NCI-H345 treated with DMSO at 0.1 percent for 48 hours (cell line): ENCODE results near the gene DPP9.
"Not testable (repeated sequence)": the region's sequence is repeated elsewhere in the genome, so short reads cannot be mapped to it uniquely, and the experiment has no call there.

Experiments used
- DNase-seq: peaks from one replicate; lab custom pipeline; 2025; ENCODE audit not compliant: unreplicated experiment; lab: John Stamatoyannopoulos, UW

The DPP9 gene

DNA sequence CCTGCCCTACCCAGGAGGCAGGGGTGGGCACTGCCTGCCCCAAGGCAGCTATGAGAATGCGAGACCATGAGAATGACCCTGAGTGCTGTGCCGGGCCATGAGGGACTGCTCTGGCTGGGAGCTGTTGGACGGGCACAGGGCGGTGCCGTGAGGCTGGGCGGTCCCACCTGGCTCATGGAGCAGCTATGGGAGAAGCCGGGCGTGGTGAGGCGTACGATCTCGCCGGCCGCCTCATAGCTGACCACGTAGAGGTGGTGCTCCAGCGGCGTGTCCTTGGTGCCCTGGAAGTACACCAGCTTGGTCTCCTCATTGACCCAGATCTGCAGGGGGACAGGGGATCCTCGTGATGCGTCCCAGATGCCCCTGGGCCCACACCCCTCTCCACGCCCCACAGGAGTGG, 34.2 kb downstream of the DPP9 start:
- DNase-seq = no peak

DNA sequence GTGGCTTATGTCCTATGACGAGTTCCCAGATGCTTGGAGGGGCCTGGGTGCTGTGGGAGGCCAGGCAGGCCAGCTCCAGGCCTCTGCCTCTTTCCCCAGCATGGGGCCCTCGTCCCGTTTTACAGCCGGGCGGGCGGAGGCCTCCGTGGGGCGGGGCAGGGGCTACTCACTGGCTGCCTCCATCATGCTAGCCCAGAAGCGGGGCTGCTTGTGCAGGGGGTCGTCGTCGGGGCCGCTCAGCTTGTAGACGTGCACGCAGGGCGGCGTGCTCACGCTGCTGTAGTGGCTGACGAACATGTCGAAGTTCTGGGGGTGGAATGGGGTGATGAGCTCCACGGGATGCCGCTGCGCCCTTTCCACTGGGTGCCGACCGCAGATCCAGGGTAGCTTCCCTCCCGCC, 35.1 kb downstream of the DPP9 start:
- no peak for DNase-seq

DNA sequence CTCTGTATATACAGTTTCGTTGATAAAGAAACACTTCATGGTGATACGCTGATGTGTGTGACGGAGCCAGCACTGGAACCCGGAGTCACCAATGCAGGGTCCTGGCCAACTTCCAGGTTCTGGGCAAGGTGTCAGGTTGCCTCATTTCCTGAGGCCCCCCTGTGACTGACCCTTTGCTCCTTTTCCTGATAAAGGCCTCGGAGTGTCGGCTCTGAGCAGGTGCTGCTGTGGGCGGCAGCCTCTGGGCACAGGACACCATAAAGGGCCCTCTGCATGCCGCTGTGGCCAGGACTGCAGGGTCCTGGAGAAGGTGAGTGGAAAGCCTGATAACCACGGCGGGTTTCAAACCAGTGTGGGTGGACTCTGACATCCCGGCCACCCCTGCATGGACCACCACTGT, 36.2 kb downstream of the DPP9 start:
- no peak for DNase-seq

DNA sequence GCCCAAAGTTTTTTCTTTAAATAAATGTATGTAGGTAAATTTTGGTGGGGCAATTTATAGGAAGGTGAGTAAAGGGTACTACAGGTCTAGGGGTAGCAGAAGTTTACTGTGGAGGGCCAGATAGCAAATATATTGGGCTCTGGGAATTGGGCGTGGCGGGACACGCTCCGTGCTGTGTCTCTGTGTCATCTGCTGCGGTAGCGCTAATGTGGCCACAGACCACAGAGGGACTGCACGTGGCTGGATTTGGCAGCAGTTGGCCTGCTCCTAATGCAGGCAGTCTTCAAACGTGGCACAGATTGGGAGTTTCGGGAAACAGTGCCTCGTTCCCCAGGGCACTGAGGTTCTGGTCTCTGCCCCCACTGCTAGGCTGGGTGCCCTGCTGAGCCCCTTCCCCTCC, 36.9 kb downstream of the DPP9 start:
- no peak for DNase-seq

DNA sequence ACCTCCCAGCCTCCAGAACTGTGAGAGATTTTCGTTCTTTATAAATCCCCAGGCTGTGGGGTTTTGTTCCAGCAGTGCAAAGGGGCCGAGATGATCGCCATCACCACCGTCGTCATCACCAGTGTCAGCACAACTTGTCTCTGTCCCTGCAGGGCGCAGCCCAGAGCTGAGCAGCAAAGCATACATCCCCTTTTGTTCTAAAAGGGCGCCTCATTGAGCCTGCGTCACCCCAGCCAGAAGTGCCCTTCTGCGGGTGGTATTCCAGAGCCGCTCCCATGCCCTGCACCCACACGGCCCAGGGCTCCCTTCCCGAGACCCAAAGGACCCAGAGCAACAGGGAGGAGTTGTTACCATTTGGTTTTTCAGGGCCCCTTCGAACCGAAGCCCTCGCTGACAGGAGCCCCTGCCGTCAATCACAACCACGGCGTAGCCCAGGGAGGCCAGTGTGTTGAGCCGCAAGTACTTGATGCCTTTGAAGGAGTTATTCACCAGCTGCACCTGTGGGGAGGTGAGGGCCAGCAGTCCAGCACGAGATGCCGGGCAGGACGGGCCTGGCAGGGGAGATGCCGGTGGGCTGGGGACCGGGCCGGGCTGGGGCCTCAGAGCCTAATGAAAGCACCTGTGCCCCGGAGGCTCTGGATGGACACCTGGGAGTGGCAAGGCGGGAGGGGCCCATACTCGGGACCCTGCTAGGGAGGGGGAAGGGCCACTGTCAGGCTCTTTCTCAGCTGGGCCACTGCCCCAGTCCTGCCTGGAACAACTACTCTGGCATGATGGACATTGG, 39.1 kb downstream of the DPP9 start:
- no peak for DNase-seq

DNA sequence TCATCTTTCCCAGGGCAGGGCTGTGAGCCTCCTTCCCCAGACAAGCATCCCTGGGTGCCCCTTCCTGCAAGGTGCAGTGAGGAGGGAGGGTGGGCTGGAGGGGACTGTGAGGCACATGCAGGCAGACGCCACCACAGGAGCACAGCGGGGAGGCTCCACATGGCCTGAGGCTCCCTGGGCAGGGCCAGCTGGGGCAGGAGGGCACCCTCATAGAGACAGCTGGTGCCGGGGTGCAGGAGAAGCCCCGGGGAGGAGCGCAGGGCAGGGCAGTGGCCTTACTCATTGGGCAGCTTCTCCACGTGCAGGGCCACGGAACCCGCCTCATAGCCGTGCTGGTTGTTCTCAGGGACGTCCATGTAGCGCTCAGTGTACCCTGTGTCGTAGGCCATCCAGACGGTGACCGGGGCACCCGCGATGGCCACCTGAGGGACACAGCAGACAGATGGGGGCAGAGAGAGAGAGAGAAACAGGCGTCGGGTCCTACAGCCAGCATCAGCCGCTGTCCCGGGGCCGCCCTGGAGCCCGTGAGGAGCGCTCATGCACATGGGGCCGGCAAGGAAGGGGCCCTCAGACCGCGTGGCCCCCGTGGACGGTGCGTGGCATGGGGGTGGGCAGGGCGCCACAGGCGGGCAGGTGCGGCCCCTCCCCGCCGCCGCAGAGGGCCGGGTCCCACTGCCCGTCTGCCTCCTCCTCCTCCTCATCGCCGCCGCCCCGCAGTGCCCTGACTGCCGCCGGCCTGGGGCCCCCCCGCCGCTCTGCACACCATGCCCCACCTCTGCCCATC, 41.0 kb downstream of the DPP9 start:
- DNase-seq = no peak

DNA sequence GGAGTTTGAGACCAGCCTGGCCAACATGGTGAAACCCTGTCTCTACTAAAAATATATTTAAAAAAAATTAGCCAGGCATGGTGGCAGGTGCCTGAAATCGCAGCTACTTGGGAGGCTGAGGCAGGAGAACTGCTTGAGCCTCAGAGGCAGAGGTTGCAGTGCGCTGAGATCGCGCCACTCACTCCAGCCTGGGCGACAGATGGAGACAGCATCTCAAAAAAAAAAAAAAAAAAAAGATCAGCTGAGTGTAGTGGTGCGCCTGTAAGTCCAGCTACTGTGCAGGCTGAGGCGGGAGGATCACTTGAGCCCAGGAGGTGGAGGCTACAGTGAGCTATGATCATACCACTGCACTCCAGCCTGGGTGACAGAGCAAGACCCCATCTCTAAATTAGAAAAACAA, 43.6 kb downstream of the DPP9 start:
- DNase-seq = not testable (repeated sequence)

DNA sequence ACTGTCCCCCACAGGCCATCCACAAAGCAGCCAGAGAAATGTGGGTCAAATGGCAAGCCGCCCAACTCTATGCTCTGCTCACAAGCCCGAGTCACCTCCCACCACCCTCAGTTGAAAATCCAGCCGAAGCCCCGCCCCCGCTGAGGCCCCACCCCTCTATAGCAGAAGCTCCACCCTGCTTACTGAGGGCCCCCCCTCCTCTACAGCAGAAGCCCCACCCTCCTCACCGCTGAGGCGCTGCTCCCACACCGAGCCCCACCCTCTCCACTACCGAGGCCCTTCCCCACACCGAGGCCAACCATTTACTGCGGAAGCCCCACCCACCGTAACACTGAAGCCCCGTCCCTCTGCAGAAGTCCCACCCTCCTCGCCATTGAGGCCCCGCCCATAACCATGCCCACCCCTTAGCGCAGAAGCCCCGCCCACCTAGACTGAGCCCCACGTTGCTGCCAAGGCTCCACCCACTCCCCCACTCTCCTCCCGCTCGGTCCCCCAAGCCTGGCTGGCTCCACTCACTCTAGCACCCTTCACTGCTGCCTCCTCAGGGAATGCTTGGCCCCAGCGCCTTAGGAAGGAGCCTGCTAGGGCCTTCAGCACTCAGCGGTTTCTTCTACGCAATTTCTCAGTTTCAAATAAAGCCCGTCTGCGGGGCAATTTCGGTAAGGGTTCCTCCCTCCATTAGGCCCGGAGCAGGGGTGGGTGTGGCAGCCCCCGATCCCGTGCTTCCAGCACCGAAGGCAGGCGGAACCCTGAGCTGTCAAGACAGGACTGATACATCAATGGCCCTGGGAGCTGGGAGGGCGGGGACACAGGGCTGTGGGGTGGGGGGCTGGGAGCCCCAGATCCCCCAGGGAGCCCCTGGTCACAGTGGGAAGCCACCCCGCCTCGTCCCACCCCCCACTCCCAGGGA, 44.5 kb downstream of the DPP9 start:
- DNase-seq = no peak

DNA sequence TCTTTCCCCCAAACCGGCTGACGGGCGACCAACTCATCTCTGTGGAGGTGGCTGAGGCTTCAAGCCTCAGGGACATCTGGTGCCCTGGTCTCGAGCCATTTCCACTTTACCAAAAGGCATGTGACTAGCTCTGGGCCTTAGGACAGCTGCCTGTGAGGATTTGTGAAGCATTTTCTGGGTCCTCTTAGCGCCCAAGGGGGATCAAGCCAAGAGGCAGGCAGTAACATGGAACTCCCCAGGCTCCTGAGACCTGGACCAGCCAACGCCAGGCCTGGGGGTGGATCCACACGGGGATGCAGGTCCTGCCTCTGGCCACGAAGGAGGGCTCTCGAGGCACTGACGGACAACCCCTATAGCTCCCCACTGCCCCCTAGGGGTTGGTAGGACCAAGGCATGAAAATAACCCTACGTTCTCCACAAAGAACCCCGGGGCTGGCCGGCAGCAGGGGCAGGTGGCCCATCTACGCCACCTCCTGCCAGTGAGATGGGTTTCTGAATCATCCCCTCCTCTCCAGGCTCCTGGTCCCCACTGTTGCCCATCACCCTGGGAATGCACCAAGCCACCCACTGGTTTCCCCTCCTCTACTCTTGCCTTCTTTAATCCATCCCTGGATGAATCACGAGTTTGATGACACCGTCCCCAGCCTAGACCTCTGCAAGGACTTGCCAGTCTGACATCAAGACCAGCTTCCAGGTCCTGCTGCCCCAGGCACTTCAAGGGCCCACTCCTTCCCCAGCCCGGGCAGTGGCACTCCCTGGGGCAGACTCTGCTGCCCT, 46.5 kb downstream of the DPP9 start:
- DNase-seq = no peak

DNA sequence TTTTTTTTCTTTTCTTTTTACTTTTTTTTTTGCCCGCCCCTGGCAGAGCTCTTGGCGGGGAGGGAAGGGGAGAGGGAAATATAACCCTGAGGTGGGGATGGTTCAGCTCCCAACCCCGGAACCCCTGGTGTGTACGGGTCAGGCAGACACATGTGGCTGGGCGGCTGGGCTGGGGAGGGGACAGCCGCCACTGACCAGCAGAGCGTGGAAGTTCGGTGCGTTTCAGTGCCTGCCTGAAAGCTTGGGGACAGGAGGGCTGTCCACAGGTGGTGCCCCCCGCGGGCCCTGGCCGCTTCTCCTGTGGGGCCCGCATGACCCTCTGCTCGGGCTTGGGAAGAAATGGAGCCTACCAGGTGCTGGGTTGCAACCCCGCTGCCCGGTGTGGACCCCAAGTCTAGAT, 48.3 kb downstream of the DPP9 start:
- DNase-seq = no peak

DNA sequence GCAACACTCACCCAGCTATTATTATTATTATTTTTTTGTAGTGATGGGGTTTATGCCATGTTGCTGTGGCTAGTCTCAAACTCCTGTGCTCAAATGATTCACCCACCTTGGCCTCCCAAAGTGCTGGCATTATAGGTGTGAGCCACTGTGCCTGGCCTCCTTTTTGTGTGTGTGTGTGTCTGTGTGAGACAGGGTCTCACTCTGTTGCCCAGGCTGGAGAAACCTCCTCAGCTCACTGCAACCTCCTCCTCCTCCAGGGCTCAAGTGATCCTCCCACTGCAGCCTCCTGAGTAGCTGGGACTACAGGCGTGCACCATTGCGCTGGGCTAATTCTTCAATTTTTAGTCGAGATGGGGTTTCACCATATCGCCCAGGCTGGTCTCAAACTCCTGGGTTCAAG, 49.9 kb downstream of the DPP9 start:
- no peak for DNase-seq

DNA sequence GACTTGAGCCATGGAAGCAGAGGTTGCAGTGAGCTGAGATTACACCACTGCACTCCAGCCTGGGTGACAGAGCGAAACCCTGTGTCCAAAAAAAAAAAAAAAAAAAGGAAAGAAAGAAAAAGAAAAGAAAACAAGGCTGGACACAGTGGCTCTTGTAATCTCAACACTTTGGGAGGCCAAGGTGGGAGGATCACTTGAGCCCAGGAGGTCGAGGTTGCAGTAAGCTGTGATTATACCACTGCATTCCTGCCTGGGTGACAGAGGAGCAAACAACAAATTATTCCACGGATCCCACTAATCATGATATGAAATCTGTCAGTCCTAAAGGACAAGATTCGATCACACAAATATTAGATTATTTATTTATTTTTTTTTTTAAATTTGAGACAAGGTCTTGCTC, 50.4 kb downstream of the DPP9 start:
- DNase-seq = no peak

DNA sequence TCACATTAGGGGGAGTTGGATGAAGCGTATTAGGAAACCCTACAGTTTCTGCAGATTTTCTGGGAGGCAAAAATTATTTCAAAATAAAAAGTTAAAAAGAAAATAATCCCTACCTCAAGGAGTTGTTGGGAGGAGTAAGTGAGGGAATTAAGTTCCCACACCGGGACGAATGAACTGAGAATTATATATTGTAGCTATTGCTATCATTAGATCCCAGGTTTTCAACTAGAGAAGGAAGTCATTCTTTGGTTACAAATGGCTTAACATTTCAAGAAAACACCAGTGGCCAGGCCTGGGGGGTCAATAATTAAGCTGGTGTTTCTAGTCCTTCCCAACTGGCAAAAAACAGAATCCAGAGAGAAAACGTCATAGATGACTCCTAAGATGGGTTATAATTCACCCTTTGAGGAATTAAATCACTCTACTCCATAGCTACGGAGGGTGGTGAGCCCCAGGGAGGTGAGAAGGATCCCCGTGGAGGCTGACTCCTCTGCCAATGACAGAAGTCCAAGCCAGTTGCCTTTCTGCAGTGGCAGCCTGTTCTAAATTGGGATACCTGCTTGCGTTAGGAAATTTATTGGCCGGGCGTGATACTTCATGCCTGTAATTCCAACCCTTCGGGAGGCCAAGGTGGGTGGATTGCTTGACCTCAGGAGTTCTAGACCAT, 52.3 kb downstream of the DPP9 start:
- DNase-seq = no peak

DNA sequence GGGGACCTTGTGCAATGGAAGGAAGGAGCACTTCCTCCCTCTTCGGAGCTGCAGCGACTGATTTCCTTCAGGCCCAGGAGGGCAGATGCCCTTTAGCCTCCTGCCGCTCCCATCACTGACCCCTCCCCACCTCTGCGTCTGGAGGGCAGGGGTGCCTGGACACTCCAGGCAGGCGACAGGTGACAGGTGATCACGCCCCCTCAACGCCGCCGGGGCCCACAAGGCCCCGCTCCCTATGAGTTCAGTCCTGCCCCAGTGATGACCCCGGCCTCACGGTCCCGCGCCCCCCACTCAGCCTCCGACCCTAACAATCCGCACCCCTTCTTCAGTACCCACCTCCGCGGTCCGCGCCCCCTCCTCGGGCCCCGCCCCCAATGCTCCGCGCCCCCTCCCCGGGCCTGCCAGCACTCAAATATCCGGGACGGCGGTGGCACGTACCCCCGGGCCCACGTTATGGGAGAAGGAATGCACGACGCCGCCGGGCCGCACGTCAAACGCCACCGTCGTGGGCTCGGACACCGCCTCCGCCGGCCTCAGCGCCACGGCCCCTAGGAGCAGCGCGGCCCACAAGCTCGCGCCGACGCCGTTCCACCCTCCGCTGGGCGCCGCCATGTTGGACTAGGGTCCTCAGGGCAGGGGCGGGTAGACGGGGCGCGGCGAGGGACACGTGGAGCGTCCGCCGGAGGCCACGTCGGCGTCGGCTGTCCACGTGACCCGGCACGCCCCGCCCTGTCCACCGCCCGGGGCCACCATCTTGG, 53.7 kb downstream of the DPP9 start, which contains the start of gene MYDGF:
TSS of gene MYDGF (minus strand) at position 620 of the 758 bp plus-strand sequence. CDS start at position 612, 8 bp downstream.
- DNase-seq = peak; percentile 63

DNA sequence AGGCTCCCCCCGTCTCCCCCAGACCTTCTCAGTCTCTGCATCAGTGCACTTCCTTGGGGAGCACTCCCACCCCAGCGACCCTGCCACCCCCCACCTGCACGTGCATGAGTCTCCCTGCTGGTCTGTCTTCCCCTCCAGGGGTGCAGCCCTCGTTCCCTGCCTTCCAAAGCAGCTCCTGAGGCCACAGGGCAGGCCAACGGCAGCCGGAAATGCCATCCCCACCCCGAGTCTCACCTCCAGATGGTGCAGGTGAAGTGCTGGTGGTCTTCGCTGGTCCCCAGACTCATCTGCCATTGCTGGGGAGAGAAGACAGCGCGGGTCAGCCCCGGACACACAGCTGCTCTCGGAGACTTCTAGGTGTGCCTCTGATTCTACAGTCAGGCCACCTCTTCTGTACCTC, 59.0 kb downstream of the DPP9 start:
- no peak for DNase-seq

DNA sequence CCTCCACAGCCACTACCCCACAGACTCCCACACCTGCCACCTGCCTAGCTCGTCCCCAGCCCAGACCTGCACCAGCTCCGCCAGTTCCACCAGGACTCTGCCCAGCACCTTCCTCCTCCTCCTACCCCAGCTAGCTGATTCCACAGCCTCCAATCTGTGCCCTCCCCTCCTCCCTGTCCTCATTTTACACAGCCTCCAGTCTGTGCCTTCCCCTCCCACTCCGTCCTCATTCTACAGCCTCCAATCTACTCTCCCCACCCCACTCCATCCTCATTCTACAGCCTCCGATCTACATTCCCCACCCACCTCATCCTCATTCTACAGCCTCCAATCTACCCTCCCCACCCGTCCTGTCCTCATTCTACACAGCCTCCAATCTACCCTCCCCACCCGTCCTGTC, 60.8 kb downstream of the DPP9 start:
- DNase-seq = no peak

DNA sequence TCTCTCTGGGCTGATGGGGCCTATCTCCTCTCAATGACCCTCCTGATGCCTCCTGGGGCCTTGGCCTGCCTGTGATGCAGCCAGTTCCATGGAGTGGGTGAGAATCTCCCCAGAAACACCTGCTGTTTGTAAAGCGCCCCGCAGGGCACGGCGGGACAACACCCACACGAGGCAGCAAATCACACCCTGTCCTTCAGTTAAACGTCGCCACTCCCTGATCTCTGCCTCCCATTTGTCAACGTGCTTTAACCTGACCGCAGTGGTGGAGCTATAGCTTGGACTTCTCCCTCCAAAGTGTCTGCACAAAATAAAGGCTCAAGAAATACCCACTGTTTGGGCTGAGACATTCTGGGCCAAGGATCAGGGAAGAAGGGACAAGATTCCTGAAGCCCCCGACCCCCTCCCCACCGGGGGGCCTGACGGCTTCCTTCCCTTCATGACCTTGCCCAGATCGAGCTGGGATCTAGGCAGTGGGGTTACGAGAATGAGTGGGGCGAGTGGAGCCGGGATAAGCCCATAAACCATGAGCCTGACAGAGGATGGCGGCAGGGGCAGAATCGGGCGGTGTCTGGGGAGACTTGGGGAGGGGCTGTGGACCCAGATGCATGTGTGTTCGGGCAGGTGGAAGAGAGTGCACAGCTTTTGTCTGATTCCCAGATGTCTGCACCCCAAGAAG, 61.5 kb downstream of the DPP9 start:
- DNase-seq = no peak

DNA sequence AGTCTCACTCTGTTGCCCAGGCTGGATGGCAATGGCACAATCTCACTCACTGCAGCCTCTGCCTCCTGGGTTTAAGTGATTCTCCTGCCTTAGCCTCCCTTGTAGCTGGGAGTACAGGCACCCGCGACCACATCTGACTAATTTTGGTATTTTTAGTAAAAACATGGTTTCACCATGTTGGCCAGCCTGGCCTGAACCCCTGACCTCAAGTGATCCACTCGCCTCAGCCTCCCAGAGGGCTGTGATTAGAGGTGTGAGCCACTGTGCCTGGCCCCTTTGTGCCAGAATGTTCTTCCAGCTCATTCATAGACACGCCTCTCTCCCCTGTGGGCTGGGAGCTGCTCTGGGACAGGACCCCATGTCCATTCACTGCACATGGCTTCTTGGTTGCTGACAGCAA, 62.6 kb downstream of the DPP9 start:
- no peak for DNase-seq
